ENCODE measurements around the gene SLC39A6.

DNA sequence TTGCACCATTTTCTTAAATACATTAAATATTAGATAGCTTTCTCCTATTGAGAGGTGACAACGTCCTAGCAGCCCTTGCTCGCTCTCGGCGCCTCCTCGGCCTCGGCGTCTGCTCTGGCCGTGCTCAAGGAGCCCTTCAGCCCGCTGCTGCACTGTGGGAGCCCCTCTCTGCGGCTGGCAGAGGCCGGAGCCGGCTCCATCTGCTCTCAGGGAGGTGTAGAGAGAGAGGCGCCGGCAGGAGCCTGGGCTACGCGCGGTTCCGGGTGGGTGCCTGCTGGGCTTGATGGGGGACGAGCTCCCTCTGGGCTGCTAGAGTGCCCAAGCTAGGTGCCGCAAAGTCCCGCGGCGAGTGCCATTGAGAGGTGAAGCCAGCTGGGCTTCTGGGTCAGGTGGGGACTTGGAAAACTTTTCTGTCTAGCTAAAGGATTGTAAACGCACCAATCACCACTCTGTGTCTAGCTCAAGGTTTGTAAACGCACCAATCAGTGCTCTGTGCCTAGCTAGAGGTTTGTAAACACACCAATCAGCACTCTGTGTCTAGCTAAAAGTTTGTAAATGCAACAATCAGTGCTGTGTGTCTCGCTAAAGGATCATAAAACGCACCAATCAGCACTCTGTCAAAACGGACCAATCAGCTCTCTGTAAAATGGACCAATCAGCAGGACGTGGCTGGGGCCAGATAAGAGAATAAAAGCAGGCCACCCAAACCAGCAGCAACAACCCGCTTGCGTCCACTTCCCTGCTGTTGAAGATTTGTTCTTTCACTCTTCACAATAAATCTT is 64.9 kb downstream of the SLC39A6 start:
- TF ChIP-seq POLR2A (IDR thresholded peaks at IDR 0.05; ENCODE audit: low read length) (no peak), GATA1 (IDR thresholded peaks at IDR 0.05; ENCODE audit: low read depth, low read length) (no peak)

Data from erythroblast (primary cell).